ENCODE measurements around the gene AQP2. TPM values are rescaled to one million over a fixed set of nuclear protein-coding genes. Genes with fewer than 3 reads are reported as not detected.

Gene AQP2, protein sequence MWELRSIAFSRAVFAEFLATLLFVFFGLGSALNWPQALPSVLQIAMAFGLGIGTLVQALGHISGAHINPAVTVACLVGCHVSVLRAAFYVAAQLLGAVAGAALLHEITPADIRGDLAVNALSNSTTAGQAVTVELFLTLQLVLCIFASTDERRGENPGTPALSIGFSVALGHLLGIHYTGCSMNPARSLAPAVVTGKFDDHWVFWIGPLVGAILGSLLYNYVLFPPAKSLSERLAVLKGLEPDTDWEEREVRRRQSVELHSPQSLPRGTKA
- under 1 TPM in 1 of 3 donors, not detected in 2; 0.06 TPM for polyA plus RNA-seq

- H3K27ac ChIP-seq (ENCODE audit: low read depth, low read length) = no peak within 1 kb of the TSS
- WGBS, 3 donors = 83 to 86% (median 86%) methylated on average over 28 to 32 of the region's 32 CpGs
Observed at GRCh38 chr12:49950273-49951251, at the start of gene AQP2. TSS of gene AQP2 (plus strand) at chr12:49950737. CDS start at chr12:49950831, 94 bp downstream.

- WGBS, 3 donors = 68 to 70% (median 70%) methylated on average over 4 of the region's 4 CpGs
Observed at GRCh38 chr12:49901026-49901425, 49.5 kb upstream of the AQP2 start.

DNA sequence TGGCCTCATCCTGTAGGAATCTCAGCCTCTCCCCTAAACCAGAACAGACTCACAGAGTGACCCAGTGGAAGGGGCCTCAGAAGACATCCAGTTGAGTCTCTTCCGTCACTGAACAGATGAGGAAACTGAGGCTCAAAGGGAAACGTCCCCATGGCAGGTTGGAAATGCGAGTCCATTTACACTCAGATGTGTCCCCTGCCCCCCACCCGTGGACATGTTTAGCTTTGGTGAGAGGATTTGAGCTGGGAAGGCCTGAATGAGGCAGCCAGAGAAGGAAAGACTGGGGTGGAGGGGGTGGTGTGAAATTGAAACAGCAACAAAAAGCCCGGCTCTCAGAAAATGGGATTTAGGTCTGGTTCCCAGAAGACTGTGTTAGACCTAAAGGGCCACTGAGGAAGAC lies 48.6 kb upstream of the AQP2 start:
- 81 to 93% (median 89%) methylated on average over 5 of the region's 5 CpGs for WGBS, 3 donors
- H3K27ac ChIP-seq (ENCODE audit: low read depth, low read length) = no peak overlapping the region

More at GRCh38 chr12:49901026-49901425, 49.5 kb upstream of the AQP2 start:
- H3K27ac ChIP-seq (ENCODE audit: low read depth, low read length) = no peak overlapping the region

DNA sequence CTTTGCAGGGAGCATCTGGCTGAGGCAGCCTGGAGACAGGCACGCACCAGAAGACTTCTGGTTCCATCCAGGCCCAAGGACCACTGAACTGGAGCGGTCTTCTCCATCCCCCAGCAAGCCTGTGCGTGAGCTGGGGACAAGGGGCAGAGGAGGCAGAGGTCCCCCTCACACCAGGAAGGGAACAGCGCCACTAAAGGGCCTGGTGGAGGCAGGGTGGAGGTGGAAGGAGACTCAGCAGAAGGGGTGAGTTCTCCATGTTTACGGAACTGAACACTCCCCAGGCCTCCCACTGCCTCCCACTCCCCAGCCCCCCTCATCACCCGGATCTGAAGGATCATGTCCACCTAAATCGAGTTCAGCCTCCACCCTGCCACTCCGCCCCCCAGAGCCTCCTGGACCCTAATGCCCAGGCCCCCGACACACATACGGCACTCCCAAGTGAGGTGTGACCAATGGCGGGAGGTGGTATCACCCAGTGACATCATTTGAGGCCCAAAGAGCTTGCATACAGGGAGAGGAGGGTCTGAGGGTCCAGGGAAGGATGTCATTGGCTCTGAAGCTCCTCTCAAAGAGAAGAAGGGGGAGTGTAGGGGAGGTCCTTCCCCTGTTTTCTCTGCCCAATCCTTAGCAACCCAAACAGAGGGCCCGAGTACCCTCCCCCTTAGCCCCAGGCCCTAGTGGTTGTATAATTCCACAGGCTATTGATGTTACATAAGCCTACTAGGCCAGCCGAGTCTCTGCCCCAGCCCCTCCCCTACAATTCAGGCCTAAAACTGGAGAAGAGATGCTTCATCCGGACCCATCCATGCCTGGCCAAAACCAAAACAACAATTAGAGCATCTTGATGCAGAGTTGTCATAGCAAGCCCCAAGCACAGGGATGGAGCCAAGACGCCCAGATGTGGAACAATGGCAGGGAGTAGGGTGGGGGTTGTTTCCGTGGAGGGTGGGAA lies 47.9 kb upstream of the AQP2 start:
- WGBS, 3 donors = 78 to 83% (median 81%) methylated on average over 16 of the region's 16 CpGs
- H3K27ac ChIP-seq (ENCODE audit: low read depth, low read length) = no peak overlapping the region

GRCh38 chr12:49903351-49903699 lies 47.2 kb upstream of the AQP2 start:
- no peak overlapping the region for H3K27ac ChIP-seq (ENCODE audit: low read depth, low read length)

DNA sequence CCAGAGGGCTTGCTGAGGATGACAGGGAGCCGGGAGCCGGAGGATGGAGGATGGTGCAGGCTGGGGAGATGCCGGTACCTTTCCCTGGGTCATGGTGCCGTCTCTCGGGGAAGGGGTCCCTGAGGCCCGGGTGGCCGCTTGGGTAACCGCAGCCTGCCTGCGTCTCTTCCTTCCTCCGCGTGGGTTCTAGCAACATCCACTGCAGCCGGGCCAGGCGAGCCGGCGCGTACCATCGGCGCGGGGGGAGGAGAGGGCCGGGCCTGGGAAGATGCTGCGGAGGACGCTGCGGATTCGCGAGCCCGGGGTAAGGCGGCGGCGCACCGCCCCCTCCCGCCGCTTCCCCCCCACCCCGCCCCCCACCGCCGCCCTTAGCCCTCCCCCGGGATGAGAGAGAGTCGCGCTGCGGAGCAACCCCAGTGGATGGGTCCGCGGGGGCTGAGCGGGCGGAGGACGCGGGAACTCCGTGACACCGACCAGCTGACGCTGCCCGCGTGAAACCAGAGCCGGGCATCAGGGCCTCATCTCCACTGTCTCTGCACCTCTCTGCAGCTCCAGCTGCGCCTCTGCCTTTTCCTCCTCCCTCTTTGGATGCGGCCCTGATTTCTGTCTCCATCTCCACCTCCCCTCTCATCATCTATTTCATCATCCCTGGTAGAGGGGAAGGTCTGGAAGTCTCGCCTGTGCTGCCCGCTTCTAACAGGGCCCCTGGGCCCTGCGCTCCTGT lies 46.7 kb upstream of the AQP2 start, which contains the start of gene FAIM2:
FAIM2 (minus strand) TSS at position 201 of the 724 bp plus-strand sequence; CDS start at position 93, 108 bp downstream.
- H3K27ac ChIP-seq (ENCODE audit: low read depth, low read length) = no peak within 1 kb of the TSS

More at GRCh38 chr12:49903351-49903699, 47.2 kb upstream of the AQP2 start:
- WGBS, 3 donors = 49 to 58% (median 54%) methylated on average over 12 of the region's 12 CpGs

DNA sequence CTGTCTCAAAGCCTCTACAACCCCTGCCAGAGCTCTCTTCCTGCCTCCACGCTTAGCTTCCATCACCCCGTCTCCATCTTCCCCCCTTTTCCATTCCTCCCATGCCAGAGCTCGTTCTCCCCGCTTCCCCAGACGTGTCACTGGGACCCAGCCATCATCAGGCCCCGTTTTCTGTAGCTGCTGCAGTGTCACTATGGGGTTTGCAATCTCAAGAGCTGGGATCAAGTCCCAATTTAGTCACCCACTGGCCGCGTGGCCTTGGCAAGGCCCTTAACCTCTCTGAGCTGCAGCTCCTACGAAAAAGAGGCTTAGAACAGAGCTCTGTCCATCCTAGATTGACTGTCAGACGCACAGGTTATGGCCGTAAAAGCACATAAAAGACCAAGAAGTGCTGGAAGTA lies 45.9 kb upstream of the AQP2 start:
- H3K27ac ChIP-seq (ENCODE audit: low read depth, low read length) = no peak overlapping the region
- WGBS, 3 donors = 80 to 84% (median 83%) methylated on average over 11 of the region's 11 CpGs

More for the DNA sequence above, 46.7 kb upstream of the AQP2 start, which contains the start of gene FAIM2:
- WGBS, 3 donors = 4 to 28% (median 9%) methylated on average over 17 to 56 of the region's 56 CpGs

DNA sequence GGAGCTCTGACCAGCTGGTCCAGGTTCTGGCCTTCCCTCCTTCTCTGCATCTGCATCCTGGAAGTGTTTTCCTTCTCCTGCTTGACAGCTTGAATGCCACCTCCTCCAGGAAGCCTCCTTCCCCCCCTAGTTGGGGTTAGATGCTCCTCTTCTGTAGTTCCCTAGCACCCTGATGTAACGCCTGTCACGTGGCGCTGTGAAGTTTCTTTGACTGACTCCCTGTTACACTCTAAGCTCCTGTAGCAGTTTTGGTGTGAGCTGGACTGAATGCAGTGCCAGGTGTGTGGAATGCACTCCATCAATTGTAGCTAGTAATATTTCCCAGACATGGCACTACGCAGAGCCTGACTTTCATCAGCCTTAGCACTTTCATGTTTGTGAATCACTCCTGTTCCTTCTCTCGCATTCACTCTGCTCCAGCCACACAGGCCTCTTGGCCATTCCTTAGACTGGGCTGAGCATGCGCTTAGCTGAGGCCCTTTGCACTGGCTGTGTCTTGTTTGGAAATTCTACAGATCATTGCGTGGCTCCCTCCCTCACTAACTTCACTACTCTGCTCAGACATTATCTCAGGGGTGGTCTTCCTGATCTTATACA lies 44.7 kb upstream of the AQP2 start:
- WGBS, 3 donors = 93 to 94% (median 94%) methylated on average over 7 of the region's 7 CpGs

GRCh38 chr12:49907352-49907751 lies 43.2 kb upstream of the AQP2 start:
- WGBS, 3 donors = 64 to 95% (median 68%) methylated on average over 1 of the region's 1 CpG
- H3K27ac ChIP-seq (ENCODE audit: low read depth, low read length) = no peak overlapping the region

More for the DNA sequence above, 44.7 kb upstream of the AQP2 start:
- H3K27ac ChIP-seq (ENCODE audit: low read depth, low read length) = no peak overlapping the region

DNA sequence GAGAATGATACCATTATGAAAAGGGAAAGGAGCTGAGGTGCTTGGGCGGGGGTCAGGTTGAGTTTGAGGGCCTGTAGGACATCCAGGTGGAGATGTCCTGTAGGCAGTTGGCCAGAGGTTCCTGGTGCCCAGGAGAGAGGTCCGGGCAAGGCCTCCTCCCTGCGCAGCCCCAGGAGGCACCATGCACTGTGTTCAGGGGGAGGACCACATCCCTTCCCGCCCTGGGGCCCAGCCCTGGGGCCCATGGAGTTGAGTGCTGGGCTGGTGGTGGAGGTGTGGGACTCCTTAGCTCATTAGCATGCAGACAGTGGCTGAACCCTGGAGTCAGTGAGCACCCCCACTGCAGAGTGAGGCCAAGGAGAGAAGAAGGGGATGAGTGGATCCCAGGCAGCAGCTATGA lies 41.2 kb upstream of the AQP2 start:
- WGBS, 3 donors = 90 to 98% (median 97%) methylated on average over 4 of the region's 4 CpGs
- H3K27ac ChIP-seq (ENCODE audit: low read depth, low read length) = no peak overlapping the region

DNA sequence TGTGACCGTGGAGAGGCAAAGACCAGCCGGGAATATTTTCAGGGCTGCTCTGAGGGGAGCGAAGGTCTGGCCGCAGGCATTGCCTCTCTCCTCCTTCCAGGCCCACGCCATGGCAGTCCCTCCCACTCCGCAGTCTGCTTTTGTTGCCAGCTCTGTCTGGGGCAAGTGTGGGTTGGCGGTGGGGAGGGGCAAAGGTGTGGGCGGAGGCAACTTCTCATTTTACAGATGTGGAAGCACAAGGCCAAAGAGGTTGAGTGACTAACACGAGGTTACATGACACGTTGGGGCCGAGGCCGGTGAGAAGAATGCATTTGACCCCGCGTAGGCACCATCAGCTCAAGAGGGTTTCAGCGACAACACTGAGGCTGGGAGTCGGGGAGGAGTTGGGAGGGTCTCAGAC lies 40.7 kb upstream of the AQP2 start:
- no peak overlapping the region for H3K27ac ChIP-seq (ENCODE audit: low read depth, low read length)
- WGBS, 3 donors = 68 to 79% (median 78%) methylated on average over 16 of the region's 16 CpGs

- 87 to 94% (median 92%) methylated on average over 15 of the region's 15 CpGs for WGBS, 3 donors
Observed at GRCh38 chr12:49910331-49911212, 40.0 kb upstream of the AQP2 start.

GRCh38 chr12:49911213-49911605 lies 39.3 kb upstream of the AQP2 start:
- no peak overlapping the region for H3K27ac ChIP-seq (ENCODE audit: low read depth, low read length)
- WGBS, 3 donors = 86 to 95% (median 89%) methylated on average over 2 of the region's 2 CpGs

More at GRCh38 chr12:49910331-49911212, 40.0 kb upstream of the AQP2 start:
- H3K27ac ChIP-seq (ENCODE audit: low read depth, low read length) = no peak overlapping the region

- WGBS, 3 donors = 74 to 80% (median 75%) methylated on average over 15 to 16 of the region's 16 CpGs
- no peak overlapping the region for H3K27ac ChIP-seq (ENCODE audit: low read depth, low read length)
Observed at GRCh38 chr12:49912345-49913255, 37.9 kb upstream of the AQP2 start.
